Measurements from ENCODE around the gene GJD2.

The GJD2 gene

GRCh38 chr15:34722439-34722836, 32.4 kb downstream of the GJD2 start:
- DNase-seq (no peak), ATAC-seq (no peak)
- peaks cover 45% of the 10 kb centered on the region for H3K27me3 Mint-ChIP-seq
- no peak overlapping the region for H3K4me3 Mint-ChIP-seq
- H3K4me1 Mint-ChIP-seq, result peaks cover 2% of the 10 kb centered on the region
- H3K36me3 Mint-ChIP-seq (ENCODE audit: low read depth), result no peaks in the 10 kb centered on the region
- H3K27ac Mint-ChIP-seq, result no peak overlapping the region
- no peaks in the 10 kb centered on the region for H3K9me3 Mint-ChIP-seq

DNA sequence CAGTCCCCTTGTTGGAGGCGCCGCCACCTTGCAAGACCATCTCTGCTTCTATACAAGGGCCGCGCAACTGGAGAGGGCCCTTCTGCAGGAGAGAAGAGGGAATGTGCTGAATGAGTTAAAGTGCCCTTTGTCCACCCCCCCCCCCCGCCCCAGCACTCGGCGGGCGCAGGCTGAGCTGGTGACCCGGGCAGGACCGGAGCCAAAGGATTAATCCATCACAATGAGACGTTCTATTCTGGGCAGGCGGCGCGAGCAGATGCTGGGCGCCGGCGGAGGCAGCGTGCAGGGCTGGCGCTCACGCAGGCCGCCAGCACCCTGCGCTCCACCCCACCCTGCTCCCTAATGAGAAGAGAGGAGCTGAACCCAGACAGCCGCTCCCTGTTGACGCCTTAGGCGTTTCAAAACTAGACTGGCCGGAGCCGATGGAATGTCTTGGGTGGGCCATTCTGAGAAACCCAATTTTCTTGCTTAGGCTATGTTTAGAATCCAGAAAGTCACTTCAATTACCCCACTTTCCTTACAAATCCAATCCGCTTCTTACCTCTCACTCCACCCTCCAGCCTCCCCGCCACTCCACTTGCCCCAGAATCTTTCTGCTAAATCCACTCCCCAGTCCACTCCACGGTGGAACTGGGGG, 32.9 kb downstream of the GJD2 start:
- Mint-ChIP-seq H3K4me3 (no peak overlapping the region), H3K27ac (no peak overlapping the region), H3K9me3 (no peaks in the 10 kb centered on the region), H3K4me1 (peaks cover 2% of the 10 kb centered on the region), H3K27me3 (peaks cover 42% of the 10 kb centered on the region), H3K36me3 (ENCODE audit: low read depth) (no peaks in the 10 kb centered on the region)
- ATAC-seq, result no peak
- DNase-seq, result no peak

DNA sequence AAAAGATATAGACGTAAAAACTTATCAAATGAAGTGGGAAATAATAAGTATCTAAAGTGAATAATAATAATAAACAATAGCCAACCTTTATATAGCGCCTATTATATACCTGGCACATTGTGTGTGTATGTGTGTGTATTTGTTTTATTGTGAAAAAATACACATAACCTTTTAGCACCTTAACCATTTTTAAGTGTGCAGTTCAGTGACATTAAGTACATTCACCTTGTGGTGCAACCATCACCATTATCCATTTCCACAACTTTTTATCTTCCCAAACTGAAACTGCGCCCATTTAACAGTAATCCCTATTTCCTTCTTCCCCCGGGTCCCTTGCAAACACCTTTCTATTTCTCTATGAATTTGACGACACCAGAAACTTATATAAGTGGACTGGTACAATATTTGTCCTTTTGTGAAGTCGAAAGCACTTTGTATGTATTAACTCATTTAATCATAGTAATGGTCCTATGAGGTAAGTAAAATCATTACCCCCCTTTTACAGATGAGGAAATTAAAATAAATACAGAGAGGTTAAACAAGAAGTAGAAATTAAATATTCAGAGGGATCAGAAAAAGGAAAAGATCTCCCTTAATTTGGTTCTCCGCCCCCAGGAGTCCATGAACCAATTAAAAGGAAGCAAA, 33.5 kb downstream of the GJD2 start:
- Mint-ChIP-seq H3K27ac (no peak overlapping the region), H3K27me3 (peaks cover 43% of the 10 kb centered on the region), H3K9me3 (no peaks in the 10 kb centered on the region), H3K4me3 (no peak overlapping the region), H3K36me3 (ENCODE audit: low read depth) (no peaks in the 10 kb centered on the region), H3K4me1 (peaks cover 2% of the 10 kb centered on the region)
- DNase-seq, result no peak
- ATAC-seq, result no peak

GRCh38 chr15:34719695-34720094, 35.1 kb downstream of the GJD2 start:
- peaks cover 34% of the 10 kb centered on the region for H3K27me3 Mint-ChIP-seq
- DNase-seq (no peak), ATAC-seq (no peak)
- H3K4me3 Mint-ChIP-seq, result no peak overlapping the region
- H3K4me1 Mint-ChIP-seq, result peaks cover 2% of the 10 kb centered on the region
- no peak overlapping the region for H3K27ac Mint-ChIP-seq
- H3K36me3 Mint-ChIP-seq (ENCODE audit: low read depth), result no peaks in the 10 kb centered on the region
- H3K9me3 Mint-ChIP-seq, result no peaks in the 10 kb centered on the region

DNA sequence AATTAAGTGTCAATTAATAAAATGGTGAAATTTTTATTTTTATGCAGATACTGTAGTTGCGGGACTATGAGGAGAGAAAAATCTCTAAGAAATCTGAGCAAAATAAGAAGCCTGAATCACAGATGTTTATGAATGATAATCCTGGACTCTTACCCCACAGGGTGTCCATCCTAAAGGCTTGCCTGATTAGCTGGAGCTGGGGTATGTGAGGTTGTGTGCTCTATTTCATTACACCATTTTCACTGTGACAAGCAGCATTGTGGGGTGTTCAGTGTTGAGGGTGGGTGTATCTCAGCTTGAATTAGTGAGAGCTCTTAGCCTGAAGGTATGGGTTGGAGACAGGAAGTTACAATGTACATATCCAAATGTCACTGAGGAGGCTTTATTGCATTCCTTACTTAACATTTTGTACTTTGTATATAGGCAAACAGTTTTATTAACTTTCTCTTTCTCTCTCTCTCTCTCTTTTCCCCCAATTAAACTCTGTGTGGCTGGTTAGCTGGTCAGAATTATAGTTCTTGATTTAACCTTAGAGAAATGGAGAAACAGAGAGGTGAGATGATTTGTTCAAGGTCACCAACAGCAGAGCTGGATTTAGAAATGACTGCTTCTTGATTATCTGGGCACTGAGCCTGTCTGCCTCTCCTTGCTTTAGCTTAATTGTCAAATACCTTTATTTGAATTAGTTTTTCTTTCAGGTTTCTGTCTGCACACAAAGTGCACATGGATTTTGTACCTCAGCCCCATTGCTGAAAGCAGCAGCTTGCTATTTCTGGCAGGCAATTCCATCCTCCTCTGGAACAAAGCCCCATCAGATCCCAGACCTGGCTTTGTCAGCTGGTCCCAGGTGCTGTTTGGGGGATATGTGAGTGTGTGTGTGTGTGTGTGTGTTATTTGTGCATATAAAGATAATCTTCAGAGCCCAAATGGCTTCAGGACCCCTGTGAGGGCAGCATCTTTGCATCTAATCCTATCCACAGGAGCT, 35.8 kb downstream of the GJD2 start:
- DNase-seq (no peak), ATAC-seq (no peak)
- Mint-ChIP-seq H3K36me3 (ENCODE audit: low read depth) (no peaks in the 10 kb centered on the region), H3K27ac (no peak overlapping the region), H3K4me1 (peaks cover 2% of the 10 kb centered on the region), H3K27me3 (peaks cover 31% of the 10 kb centered on the region), H3K4me3 (no peak overlapping the region), H3K9me3 (no peaks in the 10 kb centered on the region)

DNA sequence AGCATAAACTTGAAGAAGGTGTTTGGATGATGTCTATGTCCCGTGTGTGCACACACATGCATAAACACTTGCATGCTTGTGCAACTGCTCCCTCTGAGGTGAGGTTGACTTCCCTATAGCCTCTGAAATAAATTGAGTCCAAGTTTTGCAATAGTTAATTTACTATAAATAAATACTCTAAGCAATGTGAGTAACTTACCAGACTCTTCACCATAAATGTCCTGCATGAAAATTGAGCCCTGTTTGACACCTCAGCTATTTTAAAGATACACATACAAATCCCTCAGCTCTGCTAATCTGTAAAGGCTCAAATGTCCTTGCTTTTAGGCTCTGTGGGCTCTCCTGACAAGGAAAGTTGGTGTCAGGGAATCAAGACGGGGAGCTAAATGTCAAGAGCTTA, 37.1 kb downstream of the GJD2 start:
- DNase-seq (no peak), ATAC-seq (no peak)
- Mint-ChIP-seq H3K4me3 (no peak overlapping the region), H3K4me1 (peaks cover 2% of the 10 kb centered on the region), H3K27me3 (peaks cover 20% of the 10 kb centered on the region), H3K9me3 (no peaks in the 10 kb centered on the region), H3K27ac (no peak overlapping the region), H3K36me3 (ENCODE audit: low read depth) (no peaks in the 10 kb centered on the region)

GRCh38 chr15:34716111-34716510, 38.7 kb downstream of the GJD2 start:
- ATAC-seq, result no peak
- Mint-ChIP-seq H3K27me3 (peaks cover 12% of the 10 kb centered on the region), H3K27ac (no peak overlapping the region)

DNA sequence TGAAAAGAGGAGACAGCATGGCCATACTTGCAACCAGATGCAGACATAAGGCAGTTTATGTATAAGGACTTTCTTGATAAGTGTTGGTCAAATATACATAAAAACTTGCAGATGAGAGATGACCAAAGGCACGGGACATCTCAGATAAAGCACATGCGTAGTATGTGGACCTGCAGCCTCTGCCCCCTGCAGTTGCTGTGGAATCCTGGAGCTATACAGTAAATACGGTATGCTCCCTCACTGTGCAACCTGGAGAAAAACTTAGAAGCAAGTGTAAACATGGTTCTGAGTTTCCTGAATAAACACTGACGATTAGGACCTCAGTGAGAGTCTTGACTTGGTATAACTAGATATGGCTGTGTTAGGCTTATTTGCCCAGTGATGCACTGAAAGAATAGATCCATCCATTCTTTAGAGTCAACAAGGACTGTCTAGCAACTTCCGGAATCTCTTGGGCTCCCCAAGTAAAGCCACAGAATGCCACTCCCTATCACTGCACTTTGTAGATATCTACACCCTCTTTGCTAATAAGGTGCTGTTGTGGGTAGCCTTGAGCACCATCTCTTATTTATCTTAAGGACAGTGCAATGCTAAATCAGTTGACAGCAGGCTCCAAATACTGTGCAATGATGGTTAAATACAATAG, 40.2 kb downstream of the GJD2 start:
- DNase-seq (no peak), ATAC-seq (no peak)
- Mint-ChIP-seq H3K27me3 (peaks cover 13% of the 10 kb centered on the region), H3K4me3 (no peak overlapping the region), H3K9me3 (no peaks in the 10 kb centered on the region), H3K36me3 (ENCODE audit: low read depth) (no peaks in the 10 kb centered on the region), H3K4me1 (no peaks in the 10 kb centered on the region), H3K27ac (no peak overlapping the region)

More at GRCh38 chr15:34716111-34716510, 38.7 kb downstream of the GJD2 start:
- H3K36me3 Mint-ChIP-seq (ENCODE audit: low read depth), result no peaks in the 10 kb centered on the region
- H3K9me3 Mint-ChIP-seq, result no peaks in the 10 kb centered on the region
- DNase-seq, result no peak
- no peaks in the 10 kb centered on the region for H3K4me1 Mint-ChIP-seq
- no peak overlapping the region for H3K4me3 Mint-ChIP-seq

GRCh38 chr15:34713635-34714034, 41.2 kb downstream of the GJD2 start:
- H3K9me3 Mint-ChIP-seq, result no peaks in the 10 kb centered on the region
- H3K4me3 Mint-ChIP-seq, result no peak overlapping the region
- H3K4me1 Mint-ChIP-seq, result no peaks in the 10 kb centered on the region
- H3K27ac Mint-ChIP-seq, result no peak overlapping the region
- DNase-seq (no peak), ATAC-seq (no peak)
- no peaks in the 10 kb centered on the region for H3K36me3 Mint-ChIP-seq (ENCODE audit: low read depth)
- H3K27me3 Mint-ChIP-seq, result peaks cover 16% of the 10 kb centered on the region

- H3K27me3 Mint-ChIP-seq, result peaks cover 14% of the 10 kb centered on the region
- DNase-seq (no peak), ATAC-seq (no peak)
Measured at GRCh38 chr15:34709866-34710265, 44.9 kb downstream of the GJD2 start.

GRCh38 chr15:34708422-34708821, 46.4 kb downstream of the GJD2 start:
- Mint-ChIP-seq H3K4me1 (no peaks in the 10 kb centered on the region), H3K4me3 (no peak overlapping the region), H3K27me3 (peaks cover 23% of the 10 kb centered on the region), H3K27ac (no peak overlapping the region), H3K36me3 (ENCODE audit: low read depth) (no peaks in the 10 kb centered on the region), H3K9me3 (no peaks in the 10 kb centered on the region)
- ATAC-seq (no peak), DNase-seq (no peak)

More at GRCh38 chr15:34709866-34710265, 44.9 kb downstream of the GJD2 start:
- H3K9me3 Mint-ChIP-seq, result no peaks in the 10 kb centered on the region
- H3K4me3 Mint-ChIP-seq, result no peak overlapping the region
- H3K27ac Mint-ChIP-seq, result no peak overlapping the region
- H3K36me3 Mint-ChIP-seq (ENCODE audit: low read depth), result no peaks in the 10 kb centered on the region
- H3K4me1 Mint-ChIP-seq, result no peaks in the 10 kb centered on the region

DNA sequence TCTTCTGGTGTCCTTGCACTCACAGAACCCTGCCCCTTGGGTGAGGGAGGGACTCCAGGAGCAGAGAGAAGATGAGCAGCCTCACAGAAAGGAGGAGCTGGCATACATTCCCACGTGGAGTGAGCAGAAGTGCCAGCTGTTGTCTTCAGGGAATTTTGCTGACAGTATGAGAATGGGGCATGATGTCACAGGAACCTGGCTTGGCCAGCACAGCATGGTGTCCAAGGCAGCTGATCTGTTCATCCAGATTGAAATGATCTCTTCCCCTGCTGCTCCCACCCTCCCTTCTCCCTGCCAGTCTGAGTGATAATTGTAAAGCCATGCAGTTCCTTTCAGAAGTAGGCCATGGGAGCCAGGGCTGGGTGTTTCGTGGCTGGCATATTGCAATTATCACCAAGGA, 53.3 kb downstream of the GJD2 start:
- H3K4me1 Mint-ChIP-seq, result no peaks in the 10 kb centered on the region
- peaks cover 24% of the 10 kb centered on the region for H3K27me3 Mint-ChIP-seq
- no peaks in the 10 kb centered on the region for H3K9me3 Mint-ChIP-seq
- H3K4me3 Mint-ChIP-seq, result no peak overlapping the region
- no peak for ATAC-seq
- no peaks in the 10 kb centered on the region for H3K36me3 Mint-ChIP-seq (ENCODE audit: low read depth)
- no peak overlapping the region for H3K27ac Mint-ChIP-seq
- DNase-seq, result no peak
